ENCODE results near the gene SMAD6. TPM values are rescaled to one million over a fixed set of nuclear protein-coding genes. Genes with fewer than 3 reads are reported as not detected.

The SMAD6 gene
- polyA plus RNA-seq, 1 of the 3 experiments (the other 2 are of a cell fraction), result 4.5 TPM

GRCh38 chr15:66780973-66781718 lies 79.1 kb downstream of the SMAD6 start:
- H3K79me2 ChIP-seq (ENCODE audit: insufficient read depth), result peaks cover 75% of the 10 kb centered on the region

More at GRCh38 chr15:66780973-66781718, 79.1 kb downstream of the SMAD6 start:
- Histone ChIP-seq H3K27me3 (ENCODE audit: insufficient read depth) (no peaks in the 10 kb centered on the region), H3F3A (replicated peaks; ENCODE audit: insufficient read depth) (peaks cover 20% of the 10 kb centered on the region), H3K27ac (ENCODE audit: low read depth in 2 of 2, low read length in 1 of 2) (no peak overlapping the region), H3K36me3 (replicated peaks in 1 of 2; ENCODE audit: control insufficient read depth in 1 of 2, insufficient read depth in 2 of 2, low read length in 1 of 2) (peaks cover 0 to 16% of the 10 kb centered on the region in 2 experiments), H3K4me1 (ENCODE audit: control insufficient read depth in 1 of 2, insufficient read depth in 2 of 2, low read depth in 1 of 2, low read length in 1 of 2) (peaks cover 0 to 40% of the 10 kb centered on the region in 2 experiments; a peak in 2 of 4 replicates), H4K20me1 (ENCODE audit: insufficient read depth) (no peaks in the 10 kb centered on the region), H3K4me3 (ENCODE audit: low read depth in 2 of 2, low read length in 1 of 2) (no peak overlapping the region), H3K9me2 (no peaks in the 10 kb centered on the region), H3K9ac (no peak overlapping the region), H3K9me3 (no peaks in the 10 kb centered on the region), H3K4me2 (no peak overlapping the region), H2AFZ (ENCODE audit: low read depth) (no peak overlapping the region)
- WGBS (ENCODE audit: low lambda C conversion rate), result 97% methylated on average over 48 of the region's 73 CpGs
- no peak for TF ChIP-seq PBX3 (IDR thresholded peaks at IDR 0.05)
- no peak for TF ChIP-seq RCOR1 (IDR thresholded peaks at IDR 0.05; ENCODE audit: low read length)
- TF ChIP-seq RAD21 (IDR thresholded peaks at IDR 0.05; ENCODE audit: low read length), result no peak
- no peak for TF ChIP-seq GATA2 (CRISPR knock-in tag; IDR thresholded peaks at IDR 0.05)
- no peak for TF ChIP-seq REST (IDR thresholded peaks at IDR 0.05; ENCODE audit: low read depth, low read length)
- TF ChIP-seq ELF1 (IDR thresholded peaks at IDR 0.05), result no peak
- no peak for TF ChIP-seq RXRA (IDR thresholded peaks at IDR 0.05; ENCODE audit: borderline replicate concordance, low read depth)
- no peak for TF ChIP-seq NFIC (IDR thresholded peaks at IDR 0.05; ENCODE audit: borderline replicate concordance)
- TF ChIP-seq TAF1 (IDR thresholded peaks at IDR 0.05; ENCODE audit: borderline replicate concordance, low read depth, low read length), result no peak
- no peak for TF ChIP-seq FOXM1 (IDR thresholded peaks at IDR 0.05; ENCODE audit: low read depth)
- TF ChIP-seq FOXJ3 (CRISPR knock-in tag; IDR thresholded peaks at IDR 0.05), result no peak
- TF ChIP-seq MEF2A (IDR thresholded peaks at IDR 0.05; ENCODE audit: borderline replicate concordance, low read depth), result no peak
- TF ChIP-seq FOSL2 (IDR thresholded peaks at IDR 0.05; ENCODE audit: borderline replicate concordance, low read depth), result no peak
- no peak for TF ChIP-seq TCF12 (IDR thresholded peaks at IDR 0.05)
- ChIA-PET CTCF (interaction anchor here (0.9 to 2.4 kb wide), 4 partner anchors 8 to 165 kb away, joined by 3 to 15 read pairs (median 5); no protein-coding TSS in a partner anchor), POLR2A (no interaction called here)
- DNase-seq, result no peak

Data from SK-N-SH (cell line).